HCT116 (cell line): ENCODE measurements around the gene ATOX1. TPM values are rescaled to one million over a fixed set of nuclear protein-coding genes. Genes with fewer than 3 reads are reported as not detected.

Source experiments
- ATAC-seq: fragments of 200-7000 bp; cut with Tn5 transposase; 2 replicates; pipeline ENCODE4 v1.9.1; 2020; ENCODE audit warnings: mild to moderate bottlenecking, moderate library complexity
- BruUV-seq: library from RNA; stranded (reverse); fragments of 400-500 nt; replicated peaks from 2 replicates; lab custom pipeline; 2021; lab: Mats Ljungman, UMichigan
- CTCF ChIA-PET: fragments of 300-600 bp; sonication (Branson Sonifier 250); formaldehyde crosslinking; loops from one replicate; lab custom pipeline; 2021; ENCODE audit warnings: antibody characterized with exemption; lab: Charles Lee
- POLR2A ChIA-PET: fragments of 300-600, 350-600 bp; sonication (Branson Sonifier 250); formaldehyde crosslinking; loops from one replicate; lab custom pipeline; 2021; ENCODE audit warnings: antibody characterized with exemption; lab: Charles Lee
- RAD21 ChIA-PET, 2 experiments: fragments of 300-600 bp; sonication (Branson Sonifier 250); formaldehyde crosslinking; loops; one replicate each; lab custom pipeline; 2023; ENCODE audit warnings: low total read pairs in 2 of 2; ENCODE audit not compliant: uncharacterized antibody in 2 of 2, unreplicated experiment in 2 of 2, low non-redundant PET in 1 of 2; lab: Charles Lee
- DNase-seq: peaks from one replicate; pipeline ENCODE4 v3.0.0-alpha.2; 2010; ENCODE audit warnings: low read depth, low spot score
- H2AFZ ChIP-seq: fragments of 200-600 bp; shearing (Covaris generic), sonication (generic); 2 replicates; pipeline ENCODE4 v1.6.1; 2017; ENCODE audit warnings: low read depth, mixed run types, mixed read lengths, antibody characterized with exemption, low read length; ENCODE audit not compliant: poor library complexity, severe bottlenecking
- H3K27ac ChIP-seq: 2 replicates; pipeline ENCODE4 v1.5.1; 2012; ENCODE audit warnings: low read depth, low read length
- H3K27me3 ChIP-seq: fragments of 200-600 bp; sonication (generic); 2 replicates; pipeline ENCODE4 v1.6.1; 2016; ENCODE audit warnings: mixed run types, low read length, mixed read lengths; ENCODE audit not compliant: insufficient read depth
- H3K36me3 ChIP-seq, 2 experiments: fragments of 200-500 bp in 1 of 2; fragments of 200-600 bp in 1 of 2; sonication (Bioruptor generic) in 1 of 2; sonication (generic) in 1 of 2; 2 replicates each; pipeline versions ENCODE4 v1.5.1 to v1.6.1; 2014 to 2016; ENCODE audit warnings: low read length in 2 of 2, inconsistent platforms in 1 of 2, mixed read lengths in 1 of 2, mixed run types in 1 of 2; ENCODE audit not compliant: insufficient read depth in 2 of 2, control insufficient read depth in 1 of 2
- H3K4me1 ChIP-seq, 2 experiments: fragments of 200-600 bp in 1 of 2; sonication (generic) in 1 of 2; 2 replicates each; pipeline versions ENCODE4 v1.5.1 to v1.6.1; 2012 to 2017; ENCODE audit warnings: low read length in 2 of 2, inconsistent platforms in 1 of 2, mild to moderate bottlenecking in 1 of 2, mixed read lengths in 1 of 2, mixed run types in 1 of 2, moderate library complexity in 1 of 2; ENCODE audit not compliant: insufficient read depth in 2 of 2, control insufficient read depth in 1 of 2
- H3K4me2 ChIP-seq: fragments of 200-600 bp; sonication (generic); 2 replicates; pipeline ENCODE4 v1.6.1; 2017; ENCODE audit warnings: mixed run types, low read length, mixed read lengths
- H3K4me3 ChIP-seq, 2 experiments: fragments of 200-600 bp in 1 of 2; sonication (generic) in 1 of 2; replicated peaks in 1 of 2; 2 replicates each; pipeline ENCODE4 v1.5.1; 2011 to 2016; ENCODE audit warnings: low read length in 2 of 2, control low read depth in 1 of 2, low read depth in 1 of 2, mild to moderate bottlenecking in 1 of 2, mixed read lengths in 1 of 2, mixed run types in 1 of 2
- H3K79me2 ChIP-seq: fragments of 200-600 bp; sonication (generic); 2 replicates; pipeline ENCODE4 v1.6.1; 2017; ENCODE audit warnings: mild to moderate bottlenecking, mixed run types, low read length, moderate library complexity, mixed read lengths; ENCODE audit not compliant: insufficient read depth
- H3K9ac ChIP-seq: fragments of 200-600 bp; sonication (generic); 2 replicates; pipeline ENCODE4 v1.6.1; 2016; ENCODE audit warnings: low read length, mixed read lengths
- H3K9me2 ChIP-seq: fragments of 200-600 bp; sonication (generic), shearing (Covaris generic); 2 replicates; pipeline ENCODE4 v1.6.1; 2017; ENCODE audit warnings: mixed run types, mild to moderate bottlenecking, moderate library complexity; ENCODE audit not compliant: insufficient read depth
- H3K9me3 ChIP-seq, 2 experiments: fragments of 200-500 bp in 1 of 2; fragments of 200-600 bp in 1 of 2; sonication (Bioruptor generic) in 1 of 2; sonication (generic) in 1 of 2; 2 replicates each; pipeline ENCODE4 v1.6.1; 2014 to 2017; ENCODE audit warnings: low read length in 2 of 2, mixed read lengths in 2 of 2, inconsistent platforms in 1 of 2, low read depth in 1 of 2, mild to moderate bottlenecking in 1 of 2, mixed run types in 1 of 2, moderate library complexity in 1 of 2; ENCODE audit not compliant: control insufficient read depth in 1 of 2, insufficient read depth in 1 of 2
- H4K20me1 ChIP-seq: fragments of 200-600 bp; sonication (generic), shearing (Covaris generic); 2 replicates; pipeline ENCODE4 v1.6.1; 2017; ENCODE audit warnings: mixed run types, mild to moderate bottlenecking, moderate library complexity; ENCODE audit not compliant: insufficient read depth
- CEBPB ChIP-seq: IDR thresholded peaks from 2 replicates; pipeline ENCODE4 v1.6.1; 2012; ENCODE audit warnings: low read depth
- CTCF ChIP-seq, 3 experiments: fragments of 200-600 bp in 1 of 3; sonication (generic) in 1 of 3; IDR thresholded peaks in 2 of 3; conservative IDR thresholded peaks in 1 of 3; 2 replicates each; pipeline ENCODE4 v1.5.1; 2012 to 2017; ENCODE audit warnings: low read depth in 2 of 3, low read length in 2 of 3, antibody characterized with exemption in 1 of 3, borderline replicate concordance in 1 of 3, control low read depth in 1 of 3, mild to moderate bottlenecking in 1 of 3, mixed read lengths in 1 of 3, mixed run types in 1 of 3, moderate library complexity in 1 of 3; ENCODE audit not compliant: insufficient read depth in 1 of 3
- EGR1 ChIP-seq: IDR thresholded peaks from 2 replicates; pipeline ENCODE4 v1.6.1; 2012; ENCODE audit warnings: low read depth
- EZH2 ChIP-seq: fragments of 200-600 bp; sonication (generic); IDR thresholded peaks from 2 replicates; pipeline ENCODE4 v1.6.1; 2017; ENCODE audit warnings: antibody characterized with exemption, mixed run types
- EZH2phosphoT487 ChIP-seq: fragments of 200-600 bp; IDR thresholded peaks from 2 replicates; pipeline ENCODE4 v1.6.1; 2018; ENCODE audit warnings: antibody characterized with exemption, borderline replicate concordance
- FOSL1 ChIP-seq: IDR thresholded peaks from 2 replicates; pipeline ENCODE4 v1.6.1; 2012; ENCODE audit warnings: low read depth
- JUND ChIP-seq: IDR thresholded peaks from 2 replicates; pipeline ENCODE4 v1.6.1; 2012
- POLR2A ChIP-seq: IDR thresholded peaks from 2 replicates; pipeline ENCODE4 v1.7.0; 2011; ENCODE audit warnings: borderline replicate concordance; ENCODE audit not compliant: insufficient read depth, insufficient read length; ENCODE audit errors: extremely low read depth
- POLR2AphosphoS5 ChIP-seq: IDR thresholded peaks from 2 replicates; pipeline ENCODE4 v1.6.1; 2011; ENCODE audit warnings: mild to moderate bottlenecking, low read depth, low read length, moderate library complexity
- REST ChIP-seq: IDR thresholded peaks from 2 replicates; pipeline ENCODE4 v1.6.1; 2012; ENCODE audit warnings: low read depth
- SIN3A ChIP-seq: IDR thresholded peaks from 2 replicates; pipeline ENCODE4 v1.6.1; 2012; ENCODE audit warnings: low read depth
- SP1 ChIP-seq: IDR thresholded peaks from 2 replicates; pipeline ENCODE4 v1.6.1; 2012; ENCODE audit warnings: low read depth
- TCF7L2 ChIP-seq: IDR thresholded peaks from 2 replicates; pipeline ENCODE4 v1.7.0; 2011; ENCODE audit warnings: borderline replicate concordance, inconsistent platforms; ENCODE audit not compliant: insufficient read depth, insufficient read length; ENCODE audit errors: extremely low read depth
- YY1 ChIP-seq: IDR thresholded peaks from 2 replicates; pipeline ENCODE4 v1.6.1; 2011; ENCODE audit warnings: low read length, low read depth, moderate library complexity, mild to moderate bottlenecking; ENCODE audit not compliant: insufficient replicate concordance; ENCODE audit errors: extremely low read depth
- ZBTB33 ChIP-seq: IDR thresholded peaks from 2 replicates; pipeline ENCODE4 v1.6.1; 2011; ENCODE audit warnings: mild to moderate bottlenecking, low read length, moderate library complexity; ENCODE audit not compliant: insufficient replicate concordance; ENCODE audit errors: extremely low read depth
- ZFX ChIP-seq: fragments of 450-650 bp; IDR thresholded peaks from 2 replicates; pipeline ENCODE4 v1.6.1; 2017
- ZNF274 ChIP-seq: fragments of 200-500 bp; sonication (Bioruptor generic); IDR thresholded peaks from 2 replicates; pipeline ENCODE4 v1.6.1; 2014; ENCODE audit warnings: mild to moderate bottlenecking, low read depth, low read length, inconsistent platforms
- intact Hi-C: fragments of 100-400 bp; cut with micrococcal nuclease; formaldehyde crosslinking; loops from 2 replicates; pipeline ENCODE4 v1.10.0; 2022
- total RNA-seq: library from RNA; stranded (reverse); gene quantifications from one replicate; pipeline ENCODE4 v1.2.1, GENCODE V29; 2021; ENCODE audit not compliant: unreplicated experiment

ATOX1 gene
- total RNA-seq, 1 experiment from 2014 or later, result 66.2 TPM

GRCh38 chr5:151695464-151695863 lies 63.0 kb downstream of the ATOX1 start:
- H3K9me2 ChIP-seq, result no peaks in the 10 kb centered on the region
- RAD21 ChIA-PET, result no interaction called here
- no peaks in the 10 kb centered on the region for H3K79me2 ChIP-seq
- H3K4me2 ChIP-seq, result no peak overlapping the region
- no TSS peak for BruUV-seq
- CTCF ChIA-PET, result interaction anchor here (1.2 kb wide), 1 partner anchor 11 kb away, joined by 5 read pairs; no protein-coding TSS in a partner anchor
- H3K9ac ChIP-seq, result no peak overlapping the region
- intact Hi-C loops, result no loop called here
- DNase-seq, result no peak
- POLR2A ChIA-PET, result no interaction called here
- no peaks in the 10 kb centered on the region for H3K27me3 ChIP-seq
- ATAC-seq, result no peak
- H3K36me3 ChIP-seq, result no peaks in the 10 kb centered on the region
- H3K4me3 ChIP-seq, result no peak overlapping the region
- H3K27ac ChIP-seq, result no peak overlapping the region
- no peak for TF ChIP-seq CEBPB
- no peak for TF ChIP-seq ZFX
- TF ChIP-seq JUND, result no peak
- TF ChIP-seq CTCF (IDR thresholded peaks at IDR 0.05 in 2 of 3, conservative IDR thresholded peaks at IDR 0.05 in 1 of 3; ENCODE audit: borderline replicate concordance in 1 of 3, insufficient read depth in 1 of 3, low read depth in 2 of 3, low read length in 2 of 3), result no peak
- TF ChIP-seq TCF7L2, result no peak
- no peak for TF ChIP-seq EZH2
- TF ChIP-seq YY1, result no peak
- no peak for TF ChIP-seq POLR2AphosphoS5
- TF ChIP-seq ZBTB33, result no peak
- TF ChIP-seq EGR1, result no peak
- TF ChIP-seq FOSL1, result no peak
- TF ChIP-seq SIN3A, result no peak
- TF ChIP-seq SP1, result no peak
- no peak for TF ChIP-seq REST
- TF ChIP-seq EZH2phosphoT487, result no peak
- no peak for TF ChIP-seq ZNF274
- TF ChIP-seq POLR2A, result no peak
- H3K4me1 ChIP-seq, result peaks cover 8 to 18% of the 10 kb centered on the region in 2 experiments; a peak in 3 of 4 replicates
- no peaks in the 10 kb centered on the region for H4K20me1 ChIP-seq
- H3K9me3 ChIP-seq, result no peaks in the 10 kb centered on the region
- H2AFZ ChIP-seq, result no peak overlapping the region
